ENCODE measurements around the gene ARHGDIG.

DNA sequence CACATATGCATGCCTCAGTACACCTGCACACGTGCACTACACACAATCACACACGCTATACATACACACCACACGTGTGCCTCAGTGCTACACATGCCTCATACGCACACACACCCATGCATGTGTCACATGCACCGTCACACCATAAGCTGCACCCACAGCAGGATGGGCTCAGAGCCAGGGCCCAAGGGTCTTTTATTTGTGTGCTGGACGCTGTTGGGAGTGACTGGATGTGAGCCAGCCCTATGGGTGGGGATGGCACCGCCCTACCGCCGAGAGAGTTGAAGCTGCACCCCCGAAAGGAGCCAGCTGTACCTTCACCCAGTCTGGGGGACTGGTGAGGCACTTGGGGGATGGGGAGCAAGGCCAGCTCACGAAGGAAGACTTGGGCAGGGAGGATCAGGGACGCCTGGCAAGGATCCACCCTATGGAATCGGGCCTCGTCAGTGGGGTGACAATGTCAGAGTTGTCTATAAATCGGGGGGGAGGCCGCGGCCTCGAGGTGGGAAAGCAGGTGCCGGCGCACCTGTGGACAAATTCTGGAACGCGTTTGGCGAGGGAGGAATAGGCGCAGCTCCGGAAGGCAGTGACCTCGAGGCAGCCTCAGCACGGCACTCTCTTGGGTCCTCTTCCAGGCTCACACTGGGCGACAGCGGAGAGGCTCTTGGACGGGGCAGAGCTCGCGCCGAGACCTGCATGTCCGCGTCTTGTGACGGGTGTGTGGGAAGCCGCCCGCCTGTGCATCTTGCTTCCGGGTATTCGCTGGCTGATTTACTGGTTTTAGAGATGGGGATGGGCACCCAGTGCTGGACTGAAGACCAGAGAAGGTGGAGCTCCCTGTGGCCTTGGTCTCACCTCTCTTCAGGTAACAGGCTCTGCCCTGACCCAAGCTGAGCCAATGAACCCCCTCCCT lies 12.0 kb upstream of the ARHGDIG start:
- TF ChIP-seq, protein P1, sequence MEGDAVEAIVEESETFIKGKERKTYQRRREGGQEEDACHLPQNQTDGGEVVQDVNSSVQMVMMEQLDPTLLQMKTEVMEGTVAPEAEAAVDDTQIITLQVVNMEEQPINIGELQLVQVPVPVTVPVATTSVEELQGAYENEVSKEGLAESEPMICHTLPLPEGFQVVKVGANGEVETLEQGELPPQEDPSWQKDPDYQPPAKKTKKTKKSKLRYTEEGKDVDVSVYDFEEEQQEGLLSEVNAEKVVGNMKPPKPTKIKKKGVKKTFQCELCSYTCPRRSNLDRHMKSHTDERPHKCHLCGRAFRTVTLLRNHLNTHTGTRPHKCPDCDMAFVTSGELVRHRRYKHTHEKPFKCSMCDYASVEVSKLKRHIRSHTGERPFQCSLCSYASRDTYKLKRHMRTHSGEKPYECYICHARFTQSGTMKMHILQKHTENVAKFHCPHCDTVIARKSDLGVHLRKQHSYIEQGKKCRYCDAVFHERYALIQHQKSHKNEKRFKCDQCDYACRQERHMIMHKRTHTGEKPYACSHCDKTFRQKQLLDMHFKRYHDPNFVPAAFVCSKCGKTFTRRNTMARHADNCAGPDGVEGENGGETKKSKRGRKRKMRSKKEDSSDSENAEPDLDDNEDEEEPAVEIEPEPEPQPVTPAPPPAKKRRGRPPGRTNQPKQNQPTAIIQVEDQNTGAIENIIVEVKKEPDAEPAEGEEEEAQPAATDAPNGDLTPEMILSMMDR (conservative IDR thresholded peaks at IDR 0.05) = no peak
- no peak for TF ChIP-seq ZFX (IDR thresholded peaks at IDR 0.05)
